Thyroid gland (tissue), 4 donors: ENCODE results near the gene ELP6.

Source experiments
- CTCF ChIP-seq, 6 experiments: fragments of 200-600 bp in 3 of 6; fragments of 450-650 bp in 3 of 6; sonication (generic) in 3 of 6; IDR thresholded peaks; one replicate each; pipeline ENCODE4 v1.5.1; 2016 to 2019; ENCODE audit warnings: antibody characterized with exemption in 6 of 6, mild to moderate bottlenecking in 2 of 6, inconsistent platforms in 1 of 6, moderate library complexity in 1 of 6
- POLR2A ChIP-seq, 2 donors: fragments of 450-650 bp; IDR thresholded peaks; one replicate each; pipeline ENCODE4 v1.6.1; 2017; ENCODE audit warnings: antibody characterized with exemption in 2 of 2, mild to moderate bottlenecking in 2 of 2, moderate library complexity in 1 of 2

- TF ChIP-seq CTCF (IDR thresholded peaks at IDR 0.05) (no peak), POLR2A (IDR thresholded peaks at IDR 0.05) (no peak)
Observed at GRCh38 chr3:47517937-47518336, 4.4 kb upstream of the ELP6 start.
